AG08395 (cell line): ENCODE results near the gene KRTAP10-12.
"Not testable (repeated sequence)": the region's sequence is repeated elsewhere in the genome, so short reads cannot be mapped to it uniquely, and the experiment has no call there.

Source experiments
- DNase-seq: peaks from one replicate; pipeline ENCODE4 v3.0.0; 2012; ENCODE audit warnings: mixed read lengths, low spot score

KRTAP10-12 gene

GRCh38 chr21:44697172-44697810, at the start of gene KRTAP10-12:
Gene KRTAP10-12 (plus strand): TSS chr21:44697172. CDS start chr21:44697202, 30 bp downstream.
- DNase-seq: not testable (repeated sequence)

GRCh38 chr21:44647222-44647552, 49.8 kb upstream of the KRTAP10-12 start:
- DNase-seq: no peak

- no peak for DNase-seq
Observed at GRCh38 chr21:44648557-44649311, 48.2 kb upstream of the KRTAP10-12 start.

GRCh38 chr21:44649521-44650100, 47.4 kb upstream of the KRTAP10-12 start:
- DNase-seq: no peak

- no peak for DNase-seq
Observed at GRCh38 chr21:44650265-44650972, 46.6 kb upstream of the KRTAP10-12 start.

- DNase-seq: no peak
Observed at GRCh38 chr21:44650973-44651675, 45.8 kb upstream of the KRTAP10-12 start.

GRCh38 chr21:44653123-44653522, 43.8 kb upstream of the KRTAP10-12 start:
- no peak for DNase-seq

- no peak for DNase-seq
Observed at GRCh38 chr21:44653656-44654575, 43.1 kb upstream of the KRTAP10-12 start.

- no peak for DNase-seq
Observed at GRCh38 chr21:44654576-44655175, 42.3 kb upstream of the KRTAP10-12 start, which contains the start of gene KRTAP12-4. Gene KRTAP12-4 (minus strand): TSS chr21:44654659. CDS start chr21:44654614, 45 bp downstream.

GRCh38 chr21:44656868-44657267, 40.1 kb upstream of the KRTAP10-12 start:
- no peak for DNase-seq

GRCh38 chr21:44657635-44658540, 39.1 kb upstream of the KRTAP10-12 start, which contains the start of gene KRTAP12-3:
Gene KRTAP12-3 (plus strand): TSS chr21:44657932. CDS start chr21:44657980, 48 bp downstream.
- no peak for DNase-seq

GRCh38 chr21:44658541-44658910, 38.4 kb upstream of the KRTAP10-12 start:
- DNase-seq: no peak

- no peak for DNase-seq
Observed at GRCh38 chr21:44658913-44659595, 37.9 kb upstream of the KRTAP10-12 start.

GRCh38 chr21:44661567-44661966, 35.4 kb upstream of the KRTAP10-12 start:
- not testable (repeated sequence) for DNase-seq

- DNase-seq: no peak
Observed at GRCh38 chr21:44664691-44665090, 32.3 kb upstream of the KRTAP10-12 start.

GRCh38 chr21:44666401-44667320, 30.3 kb upstream of the KRTAP10-12 start, which contains the start of gene KRTAP12-2:
Gene KRTAP12-2 (minus strand): TSS chr21:44666927. CDS start chr21:44666886, 41 bp downstream.
- DNase-seq: no peak

- no peak for DNase-seq
Observed at GRCh38 chr21:44667612-44668011, 29.4 kb upstream of the KRTAP10-12 start.
